Retinal pigment epithelial cell (primary cell): Measurements from ENCODE around the gene TEC.
A peak's percentile ranks its signal among the peaks of the same experiment; 100 is the strongest.
"Not testable (repeated sequence)": the region's sequence is repeated elsewhere in the genome, so short reads cannot be mapped to it uniquely, and the experiment has no call there.

Experiments used
- DNase-seq: peaks from one replicate; pipeline ENCODE4 v3.0.0-alpha.2; 2010; ENCODE audit warnings: low read depth
- H3K4me3 ChIP-seq: 2 replicates; pipeline ENCODE4 v1.5.1; 2011; ENCODE audit warnings: mild to moderate bottlenecking, low read length, control low read depth, moderate library complexity
- TF ChIP-seq, protein P1 (sequence below): conservative IDR thresholded peaks from 2 replicates; pipeline ENCODE4 v1.5.1; 2011; ENCODE audit warnings: low read depth, low read length, control low read depth, inconsistent platforms

Gene TEC

DNA sequence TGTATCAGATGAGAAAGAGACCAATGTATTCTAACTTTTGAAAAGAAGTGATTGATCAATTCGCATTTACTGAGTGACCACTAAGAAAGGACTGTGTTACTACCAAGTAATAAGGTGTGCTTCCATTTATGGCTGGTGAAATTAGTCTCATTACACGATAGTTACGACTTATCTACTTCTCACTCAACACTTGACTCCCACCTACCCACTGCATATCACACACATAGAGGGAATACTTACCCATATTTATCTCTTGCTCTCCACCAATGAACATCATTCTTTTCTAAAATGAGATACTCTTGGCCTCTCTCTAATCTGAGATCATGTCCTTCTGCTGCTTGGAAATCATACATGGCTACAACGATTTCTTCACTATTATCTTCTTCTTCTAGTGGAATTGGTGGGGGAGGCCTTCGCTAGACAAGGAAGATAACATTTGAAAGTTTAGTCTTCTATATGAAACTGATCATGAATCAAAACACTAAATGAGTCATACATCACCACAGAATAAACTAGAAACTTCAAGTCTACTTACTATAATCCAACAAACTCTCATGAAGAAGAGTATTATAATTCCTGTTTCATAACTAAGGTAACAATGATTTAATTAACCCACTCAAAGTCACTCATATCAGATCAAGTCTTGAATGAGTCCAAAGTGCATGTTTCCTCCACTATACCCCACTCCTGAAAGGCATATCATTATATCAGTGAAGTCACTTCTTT lies 101.9 kb downstream of the TEC start:
- H3K4me3 ChIP-seq, result no peak overlapping the region
- TF ChIP-seq, protein P1, sequence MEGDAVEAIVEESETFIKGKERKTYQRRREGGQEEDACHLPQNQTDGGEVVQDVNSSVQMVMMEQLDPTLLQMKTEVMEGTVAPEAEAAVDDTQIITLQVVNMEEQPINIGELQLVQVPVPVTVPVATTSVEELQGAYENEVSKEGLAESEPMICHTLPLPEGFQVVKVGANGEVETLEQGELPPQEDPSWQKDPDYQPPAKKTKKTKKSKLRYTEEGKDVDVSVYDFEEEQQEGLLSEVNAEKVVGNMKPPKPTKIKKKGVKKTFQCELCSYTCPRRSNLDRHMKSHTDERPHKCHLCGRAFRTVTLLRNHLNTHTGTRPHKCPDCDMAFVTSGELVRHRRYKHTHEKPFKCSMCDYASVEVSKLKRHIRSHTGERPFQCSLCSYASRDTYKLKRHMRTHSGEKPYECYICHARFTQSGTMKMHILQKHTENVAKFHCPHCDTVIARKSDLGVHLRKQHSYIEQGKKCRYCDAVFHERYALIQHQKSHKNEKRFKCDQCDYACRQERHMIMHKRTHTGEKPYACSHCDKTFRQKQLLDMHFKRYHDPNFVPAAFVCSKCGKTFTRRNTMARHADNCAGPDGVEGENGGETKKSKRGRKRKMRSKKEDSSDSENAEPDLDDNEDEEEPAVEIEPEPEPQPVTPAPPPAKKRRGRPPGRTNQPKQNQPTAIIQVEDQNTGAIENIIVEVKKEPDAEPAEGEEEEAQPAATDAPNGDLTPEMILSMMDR, result no peak
- no peak for DNase-seq

DNA sequence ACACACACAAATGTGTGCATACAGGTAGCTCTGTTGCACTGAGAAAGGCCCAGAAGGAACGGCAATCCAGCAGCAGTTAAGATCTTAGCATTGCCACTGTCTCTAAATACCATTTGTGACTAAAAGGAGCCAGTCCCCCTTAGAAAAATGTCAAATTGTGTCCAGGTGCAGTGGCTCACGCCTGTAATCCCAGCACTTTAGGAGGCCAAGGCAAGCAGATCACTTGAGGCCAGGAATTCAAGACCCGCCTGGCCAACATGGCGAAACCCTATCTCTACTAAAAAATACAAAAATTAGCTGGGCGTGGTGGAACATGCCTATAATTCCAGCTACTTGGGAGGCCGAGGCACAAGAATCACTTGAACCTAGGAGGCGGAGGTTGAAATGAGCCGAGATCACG lies 105.1 kb downstream of the TEC start:
- DNase-seq, H3K4me3 ChIP-seq: not testable (repeated sequence)

DNA sequence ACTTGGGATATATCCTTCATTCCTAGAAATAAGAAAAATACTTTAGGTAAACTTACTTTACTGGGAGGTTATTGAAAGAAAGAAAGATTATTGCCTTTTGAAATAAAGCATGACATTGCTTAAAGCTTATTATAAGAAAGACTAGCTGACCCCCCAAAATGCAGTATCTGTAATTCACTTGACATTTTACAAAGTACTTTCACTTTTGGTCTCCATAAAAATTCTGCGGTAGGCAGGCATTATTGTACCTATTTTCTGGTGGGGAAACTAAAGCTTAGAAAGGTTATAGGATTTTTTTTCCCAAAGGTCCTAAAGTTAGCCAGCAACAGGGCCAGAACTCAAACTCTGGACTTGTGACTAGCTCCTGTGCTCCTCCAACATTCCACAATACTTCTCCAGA lies 105.9 kb downstream of the TEC start:
- TF ChIP-seq, protein P1, result no peak
- no peak overlapping the region for H3K4me3 ChIP-seq
- no peak for DNase-seq

DNA sequence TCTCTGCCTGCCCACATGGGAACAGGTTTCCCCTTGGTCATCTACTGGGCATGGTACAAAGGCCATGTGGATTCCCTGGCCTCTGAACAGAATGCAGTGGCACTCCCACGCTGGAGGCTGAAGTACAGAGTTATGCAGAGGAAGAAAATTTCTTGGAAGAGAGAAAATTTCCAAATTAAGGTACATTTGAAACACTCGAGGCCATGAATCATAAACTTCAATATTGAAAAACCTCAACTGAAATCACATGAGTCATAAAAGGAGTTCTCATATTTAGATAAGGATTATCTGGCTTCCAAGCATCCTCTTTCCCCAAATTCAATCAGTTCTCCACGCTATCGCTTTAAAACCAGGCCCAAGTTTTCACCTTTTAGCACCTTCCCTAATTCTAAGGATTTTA lies 107.5 kb downstream of the TEC start:
- TF ChIP-seq, protein P1, result no peak
- DNase-seq, result peak; percentile 17
- H3K4me3 ChIP-seq, result no peak overlapping the region

DNA sequence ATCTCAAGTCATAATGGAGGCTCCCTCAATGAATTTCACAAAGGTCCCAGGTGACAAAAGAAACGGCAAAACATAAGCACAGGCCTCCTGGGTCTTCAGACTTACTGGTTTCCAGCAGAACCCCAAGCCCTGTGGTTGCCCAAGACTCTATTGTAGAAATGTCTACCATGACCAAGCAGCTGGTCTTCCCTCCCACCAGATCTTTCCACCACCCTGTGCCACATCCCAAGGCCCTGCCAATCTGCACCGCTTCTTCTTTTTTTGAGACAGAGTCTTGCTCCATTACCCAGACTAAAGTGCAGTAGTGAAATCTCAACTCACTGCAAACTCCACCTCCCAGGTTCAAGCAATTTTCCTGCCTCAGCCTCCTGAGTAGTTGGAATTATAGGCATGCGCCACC lies 112.4 kb downstream of the TEC start:
- DNase-seq, result no peak
- TF ChIP-seq, protein P1, result no peak
- H3K4me3 ChIP-seq, result no peak overlapping the region

DNA sequence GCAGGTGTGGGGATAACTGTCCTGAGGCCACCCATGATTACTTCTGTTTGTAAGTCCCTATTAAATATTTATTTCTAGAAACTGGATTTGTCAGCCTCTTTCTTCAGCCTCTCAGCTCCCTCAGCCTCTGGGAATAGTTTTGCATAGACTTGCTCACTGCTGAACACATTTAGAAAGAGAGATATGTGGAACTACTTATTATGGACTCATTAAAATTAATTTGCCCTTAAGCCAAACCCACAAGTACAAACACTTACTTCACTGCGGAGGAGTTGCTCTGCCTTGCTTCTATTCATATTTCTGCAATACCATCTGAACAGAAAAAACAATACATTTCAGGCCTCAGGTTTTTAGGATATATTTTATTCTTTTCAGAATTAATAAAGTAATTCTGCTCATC lies 113.2 kb downstream of the TEC start:
- no peak for DNase-seq
- H3K4me3 ChIP-seq, result no peak overlapping the region
- TF ChIP-seq, protein P1, result no peak

DNA sequence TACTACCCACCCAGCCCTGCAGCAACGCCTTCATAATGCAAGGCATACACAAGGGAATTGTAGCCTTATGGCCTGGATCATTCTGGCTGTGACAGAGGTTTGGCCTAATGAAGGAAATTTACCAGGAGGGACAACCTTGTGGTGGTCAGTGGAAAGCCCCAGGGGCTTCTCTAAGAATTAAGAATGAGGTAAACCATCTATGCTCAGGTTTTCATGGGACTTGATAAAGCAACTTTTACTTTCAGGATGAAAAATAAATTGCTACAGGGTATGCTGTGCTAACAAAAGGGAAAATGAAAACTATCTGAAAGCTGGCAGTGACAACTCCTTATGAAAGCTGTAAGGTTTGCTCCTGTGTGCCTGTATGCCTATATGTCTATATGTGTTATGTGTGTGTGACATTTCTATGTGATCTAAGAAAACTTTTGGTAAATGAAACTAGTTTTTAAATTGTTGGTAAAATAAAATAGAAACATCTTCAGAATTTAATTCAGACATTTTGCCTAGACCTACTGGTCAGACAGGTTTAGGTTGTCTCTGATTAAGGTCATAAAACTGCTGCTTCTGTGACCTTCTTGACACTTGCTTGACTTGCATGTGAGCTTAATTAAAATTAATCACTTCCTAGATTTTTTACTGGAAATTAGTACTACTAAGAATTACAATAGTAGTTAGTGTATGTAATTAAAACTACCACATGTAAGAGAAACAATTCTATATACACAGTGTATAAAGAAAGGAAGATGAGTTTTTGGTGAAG lies 115.7 kb downstream of the TEC start:
- DNase-seq, result no peak
- TF ChIP-seq, protein P1, result no peak
- H3K4me3 ChIP-seq, result no peak overlapping the region
